8988T (cell line): Measurements from ENCODE around the gene AOPEP.
"Not testable (repeated sequence)": the region's sequence is repeated elsewhere in the genome, so short reads cannot be mapped to it uniquely, and the experiment has no call there.

Experiments used
- DNase-seq: peaks from one replicate; pipeline ENCODE4 v3.0.0; 2011

AOPEP gene

DNA sequence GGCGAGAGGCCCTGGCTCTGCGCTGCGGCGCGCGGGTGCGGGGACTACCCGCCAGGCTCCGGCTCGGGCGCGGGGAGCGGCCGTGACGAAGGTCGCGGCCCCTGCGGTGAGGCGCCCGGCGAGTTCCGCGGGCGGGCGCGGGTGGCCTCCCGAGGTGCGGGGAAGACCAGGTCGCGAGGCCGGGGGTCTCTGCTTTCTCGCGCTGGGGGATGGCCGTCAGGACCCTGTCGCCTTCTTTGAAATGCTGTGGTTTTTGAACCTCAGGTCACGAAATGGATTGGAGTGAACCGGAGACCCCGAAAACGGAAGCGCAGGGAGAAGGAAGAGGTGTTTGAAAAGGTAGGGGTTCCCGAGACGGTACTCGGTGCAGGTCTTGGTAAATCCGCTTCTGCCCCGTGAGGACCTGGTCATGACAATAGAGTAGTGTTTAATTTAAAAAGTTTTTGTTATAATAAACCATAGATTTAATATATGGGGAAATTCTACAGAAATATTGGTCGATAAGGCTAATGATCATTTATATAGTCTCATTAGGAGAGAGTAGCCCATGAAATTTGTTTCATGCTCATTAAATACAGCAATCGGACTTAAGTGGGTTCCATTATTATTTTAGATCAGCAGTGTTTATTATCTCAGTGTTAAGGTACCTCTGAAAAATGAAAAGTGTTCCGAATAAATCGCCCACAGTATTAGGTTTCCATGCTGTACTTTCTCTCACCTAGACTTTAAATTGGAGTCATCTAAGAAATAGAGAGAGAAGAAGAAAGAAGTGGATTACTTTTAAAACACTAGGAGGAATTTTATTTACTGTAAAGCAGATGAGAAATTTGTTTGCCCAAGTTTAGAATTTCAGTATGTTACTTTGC, 279.0 kb downstream of the AOPEP start:
- DNase-seq, result no peak

DNA sequence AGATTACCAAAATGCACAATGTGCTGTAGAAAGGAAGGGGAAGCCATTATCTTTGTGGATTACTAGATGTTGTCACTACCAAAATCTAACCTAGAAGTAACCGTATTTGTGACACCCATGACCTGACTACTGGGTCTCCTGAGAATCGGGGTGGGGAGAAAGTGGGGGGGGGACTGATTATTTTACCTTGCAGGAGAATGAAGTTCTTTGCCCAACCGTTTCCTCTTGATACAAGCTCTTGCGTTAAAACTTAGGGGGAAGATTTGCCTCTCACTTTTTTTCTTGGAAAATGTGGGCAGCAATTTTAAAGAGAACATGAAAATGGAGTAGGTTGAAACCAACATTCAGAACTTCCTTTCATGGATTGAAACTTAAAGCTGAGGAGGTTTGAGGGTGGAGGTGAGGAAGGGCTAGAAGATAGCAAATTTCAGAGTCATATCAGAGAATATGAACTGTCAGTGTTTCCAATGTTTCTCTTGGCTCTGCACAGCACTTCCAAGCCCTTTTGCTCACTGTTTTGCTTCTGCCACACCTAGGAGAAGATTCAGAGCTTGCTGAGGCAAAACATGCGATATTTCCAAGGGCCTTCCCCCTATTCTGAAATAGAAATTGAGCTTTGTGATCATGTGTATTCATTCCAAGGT, 280.8 kb downstream of the AOPEP start:
- no peak for DNase-seq

DNA sequence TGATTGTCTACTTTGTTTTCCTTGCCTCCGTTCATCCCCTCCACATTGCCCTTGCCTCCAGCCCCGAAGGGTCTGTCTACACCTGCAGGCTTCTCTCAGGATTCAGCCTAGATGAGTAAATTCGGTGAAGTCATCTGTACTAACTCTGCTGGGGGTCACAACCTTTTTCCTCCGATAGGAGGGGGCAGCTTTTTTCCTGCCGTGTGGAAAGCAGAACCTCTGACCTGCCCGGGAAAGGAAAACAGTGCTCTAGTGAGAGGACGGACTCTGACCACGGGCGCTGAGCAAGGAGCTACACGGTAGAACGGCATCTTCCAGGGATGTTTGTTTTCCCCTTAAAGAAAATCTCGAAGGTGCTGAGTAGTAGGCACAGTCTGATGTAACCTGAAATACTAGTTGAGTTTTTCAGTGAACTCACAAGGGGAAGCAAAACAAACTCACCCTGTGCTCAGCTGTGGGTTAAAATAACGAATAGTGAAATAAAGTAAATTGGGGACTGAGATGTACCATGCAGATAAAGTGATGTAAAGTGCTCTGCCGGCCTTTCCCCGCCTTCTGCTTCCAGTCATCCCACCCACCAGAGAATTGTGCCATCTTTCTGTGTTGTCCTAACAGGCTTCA, 281.8 kb downstream of the AOPEP start:
- DNase-seq, result no peak

DNA sequence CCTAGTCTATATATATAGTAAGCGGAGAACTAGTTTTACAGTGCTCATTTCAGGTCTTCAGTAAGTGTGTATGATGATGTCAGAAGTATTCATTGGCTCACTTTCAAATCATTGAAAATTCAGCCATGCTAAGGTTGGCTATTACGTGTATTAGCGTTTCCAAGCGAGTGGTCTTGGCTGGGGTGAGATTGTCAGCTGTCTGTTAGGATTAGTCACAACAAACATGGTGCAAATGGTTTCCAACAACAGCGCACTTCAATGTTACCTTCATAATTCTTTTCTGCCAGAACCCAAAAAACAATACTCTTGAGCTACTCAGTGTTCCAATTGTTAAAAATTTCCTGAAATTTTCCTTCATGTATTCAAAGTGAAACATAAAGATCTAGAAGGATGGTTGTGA, 283.0 kb downstream of the AOPEP start:
- no peak for DNase-seq

DNA sequence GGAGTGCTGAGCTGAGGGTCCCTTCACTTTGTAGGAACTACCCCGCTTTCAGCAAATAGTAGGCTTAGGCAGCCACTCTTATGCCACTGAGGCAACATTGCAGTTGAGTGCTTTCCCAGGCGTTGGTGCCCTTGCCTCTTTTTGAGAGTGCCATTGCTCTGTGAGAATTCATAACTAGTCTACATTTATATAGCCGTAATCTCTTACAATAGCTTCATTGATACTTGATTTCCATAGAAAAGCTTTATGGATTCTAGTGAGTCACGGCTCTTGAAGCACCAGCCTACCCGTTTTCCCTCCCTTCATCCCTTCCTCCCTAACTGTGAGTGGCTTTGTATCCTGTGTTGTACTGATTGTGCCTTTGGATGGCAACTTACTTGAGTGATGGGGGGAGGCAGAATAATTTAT, 283.9 kb downstream of the AOPEP start:
- no peak for DNase-seq

DNA sequence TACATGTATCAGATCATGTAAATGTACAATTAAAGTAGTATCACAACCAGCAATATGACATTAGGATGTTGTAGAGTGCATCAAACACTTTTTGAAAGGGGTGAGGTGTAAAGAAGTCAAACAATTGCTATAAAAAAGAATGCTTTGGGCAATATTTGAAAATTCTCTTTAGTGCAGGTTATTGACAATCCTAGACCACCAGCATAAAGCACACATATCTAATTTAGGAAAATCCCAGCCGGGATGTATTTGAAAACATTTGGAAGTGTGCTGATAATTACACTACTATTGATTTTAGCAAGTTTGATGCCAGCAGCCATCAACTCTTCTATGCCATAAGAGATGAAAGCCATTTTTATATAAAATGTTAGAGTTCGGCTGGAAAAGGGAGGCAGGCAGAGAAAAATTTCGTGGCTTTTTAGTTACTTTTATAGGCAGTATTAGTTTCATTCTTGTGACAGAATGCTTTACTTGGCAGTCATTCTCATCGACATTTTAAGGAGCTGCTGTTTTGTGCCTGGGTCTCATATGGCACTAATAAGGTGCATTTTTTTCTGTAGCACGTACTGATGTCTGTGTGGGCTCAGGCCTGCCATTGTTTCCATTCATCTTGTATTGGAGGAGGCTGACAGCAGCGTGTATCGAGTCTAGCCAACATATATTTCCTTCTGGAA, 285.7 kb downstream of the AOPEP start:
- no peak for DNase-seq

DNA sequence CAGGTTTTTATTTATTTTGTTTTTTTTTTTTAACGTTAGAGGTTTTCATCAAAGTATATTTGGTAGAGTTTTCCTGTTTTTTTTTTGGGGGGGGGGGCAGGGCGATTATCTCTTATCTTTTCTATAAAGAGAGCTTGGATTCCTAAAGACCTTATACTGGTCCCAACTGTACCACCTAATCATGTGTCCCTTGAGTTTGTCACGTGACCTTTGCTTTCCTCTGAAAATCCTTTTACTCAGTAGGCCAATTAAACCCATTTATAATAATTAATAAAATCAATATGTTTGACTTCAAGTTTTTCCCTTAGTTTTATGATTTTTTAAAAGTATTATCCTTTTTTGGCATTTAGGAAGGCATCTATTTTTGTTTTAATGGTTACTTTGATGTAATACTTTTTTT, 286.4 kb downstream of the AOPEP start:
- no peak for DNase-seq

DNA sequence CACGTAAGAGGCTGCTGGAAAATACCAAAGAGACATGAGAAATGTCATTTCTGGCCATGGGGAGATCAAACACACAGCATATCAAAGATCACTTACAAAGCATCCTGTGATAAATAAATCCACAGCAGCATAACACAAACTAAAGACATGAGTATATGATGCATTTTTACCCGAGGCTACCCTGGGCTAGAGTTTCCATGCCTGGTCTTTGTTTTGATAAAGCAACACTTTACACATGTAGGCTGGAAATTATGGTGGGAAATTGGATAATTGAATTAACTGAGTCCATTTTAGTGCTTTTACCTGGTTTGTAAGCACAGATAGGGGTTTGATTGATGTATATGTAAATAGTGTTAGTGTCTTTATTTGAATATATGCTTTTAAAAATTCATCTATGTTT, 288.4 kb downstream of the AOPEP start:
- DNase-seq, result no peak

DNA sequence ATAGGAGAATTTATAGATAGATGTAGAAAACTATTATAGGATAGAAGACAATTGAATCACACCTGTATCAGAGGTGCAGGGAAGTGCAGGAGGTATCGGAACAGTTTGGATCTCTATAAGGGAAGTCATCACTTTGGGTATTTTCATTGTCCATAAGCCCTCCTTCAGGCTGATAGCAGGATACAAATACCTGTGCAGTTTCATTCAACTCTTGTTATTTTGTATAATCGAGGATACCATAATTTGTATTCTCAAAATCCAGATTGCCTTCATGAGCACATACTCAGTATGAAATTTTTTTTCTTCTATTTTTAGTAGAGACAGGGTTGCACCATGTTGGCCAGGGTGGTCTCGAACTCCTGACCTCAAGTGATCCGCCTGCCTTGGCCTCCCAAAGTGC, 289.1 kb downstream of the AOPEP start:
- no peak for DNase-seq

DNA sequence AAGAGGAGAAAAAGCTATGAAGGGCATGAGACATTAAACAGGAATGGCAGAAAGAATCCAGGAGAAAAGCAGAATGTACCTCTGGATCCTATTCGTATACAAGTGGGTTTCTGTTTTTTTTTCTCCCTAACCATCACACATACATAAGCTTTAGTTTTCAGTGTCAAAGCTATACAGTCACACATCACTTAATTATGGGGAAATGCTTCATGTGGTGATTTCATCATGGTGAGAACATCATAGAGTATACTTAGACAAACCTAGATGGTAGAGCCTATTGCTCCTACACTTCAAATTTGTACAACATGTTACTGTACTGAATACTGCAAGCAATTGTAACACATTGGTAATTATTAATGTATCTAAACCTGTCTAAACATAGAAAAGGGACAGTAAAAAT, 290.6 kb downstream of the AOPEP start:
- DNase-seq, result no peak

DNA sequence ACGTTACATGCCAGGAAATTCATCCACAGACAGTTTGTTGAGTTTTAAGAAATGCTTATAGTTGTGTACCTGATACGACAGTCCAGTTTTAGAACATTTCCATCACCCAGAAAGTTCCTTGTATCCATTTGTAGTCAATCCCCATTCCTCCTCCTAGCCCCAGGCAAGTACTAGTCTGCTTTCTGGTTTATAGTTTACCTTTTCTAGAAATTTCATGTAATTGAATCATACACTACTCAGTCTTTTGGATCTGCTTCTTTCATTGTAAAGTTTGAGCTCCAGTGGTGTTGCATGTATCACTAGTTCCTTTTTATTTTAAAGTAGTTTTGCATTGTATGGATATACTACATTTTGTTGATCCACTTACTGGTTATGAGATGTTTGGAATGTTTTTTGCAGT, 291.2 kb downstream of the AOPEP start:
- no peak for DNase-seq

DNA sequence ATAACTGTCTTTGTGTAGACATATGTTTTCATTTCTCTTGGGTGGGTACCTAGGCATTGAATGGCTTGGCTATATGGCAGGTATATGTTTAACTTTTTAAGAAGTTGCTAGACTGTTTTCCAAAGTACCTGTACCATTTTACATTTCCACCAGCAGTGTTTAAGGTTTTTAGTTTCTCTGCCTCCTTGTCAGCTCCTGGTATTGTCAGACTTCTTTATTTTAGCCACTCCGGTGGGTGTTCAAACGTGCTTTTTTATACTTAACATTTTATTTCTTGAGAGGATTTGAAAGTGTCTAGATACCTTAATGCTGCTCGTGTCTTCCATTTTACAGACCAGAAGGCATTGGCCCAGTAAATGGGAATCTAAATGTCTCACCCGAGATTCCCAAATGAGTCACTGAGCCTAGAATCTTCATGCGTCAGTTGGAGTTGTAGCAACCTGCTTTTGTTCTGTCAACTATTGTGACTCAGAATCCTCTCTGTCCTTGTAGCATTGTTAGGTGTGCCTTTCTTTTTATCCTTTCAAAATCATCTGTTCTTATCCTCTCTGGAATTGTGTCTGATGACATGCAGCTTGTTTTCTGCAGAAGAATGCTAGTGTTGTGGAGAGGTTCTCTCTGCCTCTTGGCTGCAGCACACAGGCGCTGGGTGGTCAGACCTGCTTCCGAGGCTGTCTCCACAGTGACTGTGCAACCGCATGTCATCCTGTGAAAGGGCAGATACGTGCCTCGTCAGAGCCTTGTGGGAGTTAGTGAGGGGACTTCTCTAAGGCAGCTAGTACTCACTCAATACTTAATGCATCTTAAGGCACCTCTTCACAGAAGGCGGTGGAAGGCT, 291.8 kb downstream of the AOPEP start:
- DNase-seq, result no peak

DNA sequence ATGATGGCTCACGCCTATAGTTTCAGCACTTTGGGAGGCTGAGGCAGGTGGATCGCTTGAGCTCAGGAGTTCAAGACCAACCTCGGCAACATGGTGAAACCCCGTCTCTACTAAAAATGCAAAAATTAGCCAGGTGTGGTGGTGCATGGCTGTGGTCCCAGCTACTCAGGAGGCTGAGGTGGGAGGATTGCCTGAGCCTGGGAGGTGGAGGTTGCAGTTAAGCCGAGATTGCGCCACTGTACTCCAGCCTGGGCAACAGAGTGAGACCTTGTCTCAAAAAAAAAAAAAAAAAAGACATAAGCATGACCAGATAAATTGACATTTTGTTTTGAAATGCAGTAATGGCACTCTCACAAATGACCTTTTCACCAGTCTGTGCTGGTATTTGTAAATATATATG, 294.1 kb downstream of the AOPEP start:
- DNase-seq, result not testable (repeated sequence)

DNA sequence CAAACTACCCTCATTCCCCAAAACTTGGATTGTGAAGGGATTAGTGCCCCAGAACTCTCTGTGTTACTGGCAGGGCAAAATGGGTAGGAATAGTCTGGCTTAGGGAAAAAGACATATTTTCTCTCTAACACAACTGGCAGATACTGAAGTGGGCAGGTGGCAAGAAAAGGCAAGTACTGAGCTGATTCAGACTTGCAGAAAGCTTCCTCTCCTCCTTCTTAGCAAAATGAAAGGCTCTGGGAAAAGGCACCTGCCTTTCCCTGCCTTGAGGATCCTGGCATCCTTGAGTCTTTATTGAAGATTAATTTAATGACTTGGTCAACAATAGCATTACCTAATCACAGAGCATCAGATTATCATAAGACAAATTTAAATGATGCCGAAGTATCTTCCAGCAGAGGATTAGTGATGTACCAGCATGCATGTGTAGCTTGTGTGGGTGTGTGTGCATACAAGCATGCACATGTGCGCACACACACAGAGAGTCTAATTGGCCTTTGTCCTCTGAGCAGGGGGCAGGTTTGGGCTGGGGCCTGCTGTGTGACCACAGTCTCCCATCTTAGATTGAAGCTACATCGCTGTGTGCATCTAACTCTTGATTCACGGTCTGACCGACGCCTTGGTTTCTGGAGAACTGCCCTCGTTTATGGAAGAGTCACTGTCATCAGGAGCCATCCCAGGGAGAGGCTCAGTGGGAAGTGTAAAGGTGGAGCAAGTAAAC, 294.8 kb downstream of the AOPEP start:
- DNase-seq, result no peak

DNA sequence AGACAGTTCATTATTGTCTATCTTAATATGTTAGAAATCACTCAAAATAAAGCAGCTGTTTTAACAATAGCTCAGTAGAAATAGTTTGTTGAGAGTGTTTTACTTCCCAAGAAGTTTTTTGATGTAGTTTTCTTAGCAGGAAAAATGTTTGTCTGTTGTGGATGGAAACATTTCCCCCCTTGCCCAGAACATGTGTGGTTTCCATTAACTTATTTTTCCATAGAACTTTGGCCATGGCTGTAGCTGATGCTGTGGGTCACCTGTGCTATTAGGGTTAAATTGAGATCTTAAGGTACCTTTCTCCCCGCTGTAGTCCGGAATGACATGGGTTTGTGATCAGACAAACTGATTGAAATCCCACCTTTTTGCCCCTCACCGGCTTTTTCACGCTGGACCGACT, 296.2 kb downstream of the AOPEP start:
- DNase-seq, result no peak

DNA sequence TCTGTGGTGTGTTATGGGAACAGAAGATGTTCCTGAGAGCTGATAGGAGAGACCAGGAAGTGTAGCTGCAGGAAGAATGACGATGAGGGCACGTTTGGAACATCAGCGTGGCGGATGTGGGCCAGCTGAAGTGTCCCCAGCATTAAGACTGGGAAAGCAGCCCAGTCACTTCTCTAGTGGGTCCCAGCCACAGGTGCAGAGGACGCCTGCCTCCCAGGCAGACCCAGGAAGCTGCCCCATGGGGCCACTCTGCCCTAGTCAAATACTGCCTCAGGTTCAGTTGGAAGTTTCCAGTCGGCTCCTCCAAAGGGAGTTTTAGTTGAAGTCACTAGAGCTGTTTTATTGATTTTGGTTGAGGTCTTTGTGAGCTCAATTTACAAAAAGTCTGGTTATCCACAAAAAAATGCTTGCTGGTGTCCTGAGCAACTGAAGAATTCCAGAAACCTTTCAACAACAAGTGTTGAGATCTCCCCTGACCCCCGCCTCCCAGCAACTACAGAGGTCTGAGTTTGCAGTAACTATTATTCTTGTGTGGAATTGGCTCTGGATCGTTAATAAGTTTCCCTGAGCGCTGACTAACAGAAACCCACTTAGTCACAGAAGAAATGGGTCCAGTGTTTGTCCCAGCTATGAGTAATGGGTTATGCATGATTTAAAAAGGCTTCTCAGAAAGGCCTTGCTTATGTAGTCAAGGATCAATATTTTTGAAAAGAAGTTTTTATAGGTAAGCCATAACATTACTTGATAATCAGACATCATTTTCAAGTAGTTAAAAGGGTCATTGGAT, 296.9 kb downstream of the AOPEP start:
- DNase-seq, result no peak

DNA sequence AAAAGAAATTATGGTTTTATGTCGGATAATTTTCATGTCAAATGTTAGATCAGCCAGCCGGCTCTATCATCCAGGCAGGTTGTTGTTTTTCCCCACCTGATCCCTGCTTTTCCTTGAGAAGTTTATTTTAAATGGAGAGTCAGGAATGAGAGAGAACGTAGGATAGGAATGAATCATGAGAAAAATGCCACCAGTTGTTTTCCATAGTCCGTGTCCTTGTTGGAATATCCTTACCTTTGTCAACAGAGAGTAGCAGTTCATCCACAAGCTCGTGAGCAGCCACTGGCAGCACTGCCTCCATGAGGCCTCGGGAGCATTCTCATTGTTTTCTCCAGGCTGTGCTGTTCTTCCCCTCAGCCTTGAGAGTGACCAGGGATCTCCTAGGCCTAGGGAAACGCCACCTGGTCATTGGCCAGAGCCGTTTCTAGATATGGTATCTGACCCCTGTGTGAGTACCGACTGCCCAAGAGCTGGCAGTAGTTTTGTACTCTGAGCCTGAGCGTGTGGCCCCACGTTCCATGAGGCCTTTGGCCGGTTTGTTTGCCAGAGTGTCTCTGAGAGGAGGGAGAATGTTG, 297.7 kb downstream of the AOPEP start:
- no peak for DNase-seq

DNA sequence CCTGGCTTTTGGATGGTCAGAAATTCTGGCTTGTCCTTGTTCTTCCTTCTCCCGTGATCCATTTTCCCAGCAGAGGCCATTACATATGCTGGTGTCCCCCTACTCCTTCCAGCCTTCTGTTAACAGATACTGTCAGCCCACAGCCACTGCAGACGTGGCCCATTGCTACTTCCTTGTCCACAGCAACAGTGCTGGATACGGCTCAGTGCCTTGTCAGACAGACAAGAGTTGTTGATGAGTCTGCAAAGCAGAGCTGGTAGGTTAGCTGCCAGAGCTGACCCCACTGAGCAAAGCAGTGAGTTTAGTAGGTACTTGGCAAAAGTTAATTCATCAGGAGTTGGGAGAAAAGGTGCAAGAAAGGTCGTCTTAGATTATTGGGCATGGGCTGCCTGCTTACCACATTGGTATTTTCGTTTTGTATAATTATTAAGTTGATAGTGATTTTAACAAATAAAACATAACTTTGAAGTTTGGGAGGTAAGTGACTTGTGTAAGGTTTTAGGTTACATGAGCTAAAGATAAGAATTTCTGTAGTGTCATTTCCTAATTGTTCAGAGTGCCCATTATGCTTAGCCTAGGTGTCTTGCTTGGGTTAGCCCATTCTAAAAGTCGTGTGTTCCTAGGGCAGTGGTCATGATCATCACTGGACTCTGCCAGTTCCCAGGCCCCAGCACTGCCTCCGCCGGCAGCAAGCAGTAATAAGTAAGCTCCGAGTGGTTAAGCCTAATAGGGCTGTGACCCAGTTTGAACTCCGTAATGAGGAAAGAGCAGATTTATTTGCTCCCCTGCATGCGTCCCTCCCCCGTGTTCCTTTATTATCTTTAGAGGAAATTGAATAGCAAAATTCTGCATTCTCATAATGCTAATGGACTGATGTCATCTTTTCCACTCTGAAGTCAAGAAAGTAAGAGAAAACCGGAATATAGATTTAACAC, 299.0 kb downstream of the AOPEP start:
- DNase-seq, result no peak

DNA sequence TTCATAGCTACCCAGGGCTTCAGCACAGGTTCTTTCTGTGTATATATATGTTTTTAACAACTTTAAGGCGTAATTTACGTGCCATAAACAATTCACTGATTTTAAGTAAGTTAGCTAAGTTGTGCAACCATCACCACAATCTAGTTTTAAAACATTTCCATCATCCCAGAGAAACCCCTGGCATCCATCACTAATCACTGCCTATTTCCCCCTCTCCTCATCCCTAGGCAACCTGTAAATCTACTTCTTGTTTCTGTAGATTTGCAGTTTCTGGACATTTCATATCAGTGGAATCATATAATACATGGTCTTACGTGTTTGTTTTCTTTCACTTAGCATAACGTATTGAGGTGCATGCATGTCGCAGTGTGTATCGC, 299.6 kb downstream of the AOPEP start:
- DNase-seq, result no peak
